Stimulated activated CD8-positive, alpha-beta memory T cell treated with anti-CD3 and anti-CD28 coated beads, Interleukin-12 subunit alpha, Interleukin-12 subunit beta, amount 100 ng/mL, for 1 hour (primary cell): ENCODE measurements around the gene BCL2A1.
A peak's percentile ranks its signal among the peaks of the same experiment; 100 is the strongest.
"Not testable (repeated sequence)": the region's sequence is repeated elsewhere in the genome, so short reads cannot be mapped to it uniquely, and the experiment has no call there.

Source experiments
- DNase-seq: peaks from one replicate; pipeline ENCODE4 v3.0.0-alpha.2; 2020; ENCODE audit warnings: low read depth

Gene BCL2A1

DNA sequence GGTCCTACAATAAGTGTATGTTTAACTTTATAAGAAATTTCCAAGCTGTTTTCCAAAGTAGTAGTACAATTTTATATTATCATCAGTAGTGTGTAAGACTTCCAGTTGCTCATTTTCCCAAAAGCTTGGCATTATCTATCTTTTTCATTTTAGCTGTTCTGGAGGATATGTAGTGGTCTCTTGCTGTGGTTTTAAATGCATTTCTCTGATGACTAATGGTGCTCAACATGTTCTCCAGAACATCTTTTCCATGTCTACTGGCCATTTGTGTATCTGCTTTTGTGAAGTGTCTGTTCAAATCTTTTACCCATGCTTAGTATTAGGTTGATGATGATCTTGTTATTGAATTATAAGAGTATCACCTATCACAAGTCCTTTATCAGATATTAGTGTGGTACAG lies 13.3 kb downstream of the BCL2A1 start:
- no peak for DNase-seq

DNA sequence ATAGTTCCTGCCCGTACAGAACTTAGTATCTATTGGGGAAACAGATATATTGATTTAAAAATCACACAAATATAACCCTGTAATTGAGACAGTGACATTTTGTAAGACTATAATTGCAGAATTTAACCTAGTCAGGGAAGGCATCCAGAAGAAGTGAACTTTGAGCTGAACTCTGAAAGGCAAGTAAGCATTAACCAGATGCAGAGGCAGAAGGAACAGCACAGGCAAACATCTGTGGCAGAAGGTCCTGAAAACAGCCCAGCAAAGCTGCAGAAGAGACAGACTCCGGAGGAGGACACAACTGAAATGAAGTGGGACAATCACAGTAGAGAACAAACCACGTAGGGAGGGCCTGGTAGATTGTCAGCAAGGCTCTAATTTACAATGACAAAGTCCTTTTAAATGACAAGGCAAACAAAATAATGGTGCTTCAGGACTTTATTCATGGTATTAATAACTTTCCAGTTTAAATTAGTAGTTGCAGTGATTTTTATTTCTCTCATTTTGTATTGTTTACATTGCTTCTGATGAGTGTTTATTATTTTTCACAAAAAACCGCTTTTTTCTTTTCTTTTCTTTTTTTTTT lies 14.5 kb downstream of the BCL2A1 start:
- DNase-seq = no peak

DNA sequence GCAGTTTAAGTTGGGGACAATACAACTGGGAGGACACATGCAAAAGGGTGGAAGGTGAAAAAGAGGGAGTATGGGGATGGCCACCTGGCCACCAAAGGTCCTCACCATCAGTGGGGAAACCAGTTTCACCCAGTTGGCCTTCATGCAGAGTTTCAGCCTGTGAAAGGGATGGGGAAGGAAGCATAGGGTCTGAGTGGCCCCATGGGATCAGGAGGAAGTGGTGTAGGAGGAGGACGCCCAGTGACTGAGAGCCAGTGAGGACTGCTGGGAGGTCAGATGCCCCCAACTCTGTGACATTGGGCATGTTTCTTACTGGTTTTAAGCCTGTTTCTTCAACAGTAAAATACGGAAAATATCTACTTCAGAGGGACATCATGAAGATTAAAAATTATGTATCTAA lies 16.3 kb downstream of the BCL2A1 start:
- DNase-seq = no peak

DNA sequence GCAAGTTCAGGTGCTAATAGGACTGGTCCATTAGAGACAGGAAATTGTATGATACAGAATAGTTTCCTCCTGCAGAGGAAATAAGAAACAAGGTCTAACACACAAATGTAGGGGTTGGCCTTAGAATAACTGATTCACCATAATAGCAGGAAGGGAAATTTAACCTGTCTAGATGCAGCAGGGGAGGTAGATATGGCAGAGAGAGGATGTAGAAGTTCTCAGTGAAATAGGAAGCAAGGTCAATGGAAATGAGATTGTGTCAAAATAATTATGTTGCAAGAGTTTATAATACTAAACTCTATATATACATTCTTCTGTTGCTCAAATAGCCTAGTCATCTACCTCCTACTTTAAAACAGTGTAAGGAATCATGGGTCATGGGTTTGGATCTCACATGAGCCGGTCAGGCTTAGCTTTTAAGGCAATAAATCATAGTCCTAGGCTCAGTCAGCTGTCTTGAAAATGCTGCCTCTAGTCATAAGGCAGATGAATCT lies 17.0 kb downstream of the BCL2A1 start:
- DNase-seq = no peak

DNA sequence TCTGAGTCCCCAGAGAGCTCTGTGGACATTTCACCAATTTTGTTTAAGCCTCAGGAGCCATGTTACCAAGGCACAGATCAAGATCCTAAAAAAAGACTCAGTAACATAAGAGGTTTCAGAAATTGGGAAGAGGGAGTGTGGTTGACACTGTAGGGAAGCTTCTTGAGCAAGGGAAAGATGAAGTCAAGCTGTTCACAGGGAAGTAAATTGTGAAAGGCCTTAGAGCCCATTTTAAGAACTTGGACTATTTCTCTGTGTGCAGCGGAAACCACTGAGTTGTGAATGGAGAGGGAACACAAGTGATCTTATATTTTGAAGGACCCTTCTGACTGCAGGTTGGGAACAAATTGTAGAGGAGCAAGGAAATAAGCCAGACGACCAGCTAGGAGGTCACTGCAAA lies 18.7 kb downstream of the BCL2A1 start:
- DNase-seq = no peak

DNA sequence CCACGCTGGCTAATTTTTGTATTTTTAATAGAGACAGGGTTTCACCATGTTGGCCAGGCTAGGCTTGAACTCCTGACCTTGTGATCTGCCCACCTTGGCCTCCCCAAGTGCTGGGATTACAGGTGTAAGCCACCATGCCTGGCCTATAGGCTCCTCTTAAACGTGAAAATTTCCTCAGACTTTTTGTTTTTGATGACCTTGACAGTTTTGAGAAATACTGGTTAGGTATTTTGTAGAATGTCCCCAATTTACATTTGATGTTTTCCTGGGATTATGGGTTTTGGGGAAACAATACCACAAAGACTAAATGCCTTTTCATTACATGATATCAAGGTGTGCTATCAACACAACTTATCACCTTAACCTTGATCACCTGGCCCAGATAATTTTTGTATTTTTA lies 20.7 kb downstream of the BCL2A1 start:
- DNase-seq = no peak

DNA sequence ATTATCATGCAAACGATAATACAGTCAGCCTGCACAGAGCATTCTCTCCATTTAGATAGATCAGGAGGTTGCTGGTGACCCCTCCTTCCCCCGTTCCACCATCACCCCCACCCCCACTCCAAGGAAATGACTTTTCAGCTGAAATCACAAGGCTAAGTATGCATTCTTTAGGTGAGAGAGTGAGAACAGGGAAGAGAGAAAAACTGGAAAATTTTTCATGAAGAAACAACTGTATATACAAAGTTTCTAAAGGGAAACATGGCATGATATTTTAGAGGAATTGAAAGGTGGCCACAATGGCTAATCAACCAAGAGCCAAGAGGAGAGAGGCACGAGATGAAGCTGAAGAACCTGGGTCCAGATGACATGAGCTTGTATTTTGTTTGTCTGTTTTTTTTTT lies 22.2 kb downstream of the BCL2A1 start:
- no peak for DNase-seq

DNA sequence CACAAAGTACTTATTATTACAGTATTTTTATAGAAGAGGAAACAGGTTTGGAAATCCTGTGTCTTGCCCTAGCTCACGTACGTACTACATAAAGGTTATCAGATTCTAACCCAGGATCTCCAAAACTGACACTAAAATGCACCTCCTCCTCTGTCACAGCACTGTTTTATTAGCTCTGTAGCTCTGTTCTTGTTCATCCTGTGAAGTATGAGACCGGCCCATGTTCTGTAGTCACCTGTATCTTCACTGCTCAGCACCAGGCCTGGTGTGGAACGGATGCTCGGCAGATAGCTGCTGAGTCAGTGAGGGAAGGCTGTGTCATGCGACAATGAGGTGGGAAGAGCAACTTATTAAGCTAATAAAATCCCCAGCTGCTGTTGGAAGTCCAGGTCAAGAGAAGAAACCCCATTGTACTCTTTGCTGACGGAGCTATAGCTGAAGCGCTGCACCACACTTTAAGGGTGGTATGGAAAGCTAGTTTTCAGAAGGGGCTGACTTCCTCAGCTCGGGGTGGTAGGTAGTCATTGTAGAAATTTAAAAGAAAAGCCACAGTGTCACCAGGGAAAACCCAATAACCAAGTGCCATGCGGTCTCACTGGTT lies 22.8 kb downstream of the BCL2A1 start:
- no peak for DNase-seq

DNA sequence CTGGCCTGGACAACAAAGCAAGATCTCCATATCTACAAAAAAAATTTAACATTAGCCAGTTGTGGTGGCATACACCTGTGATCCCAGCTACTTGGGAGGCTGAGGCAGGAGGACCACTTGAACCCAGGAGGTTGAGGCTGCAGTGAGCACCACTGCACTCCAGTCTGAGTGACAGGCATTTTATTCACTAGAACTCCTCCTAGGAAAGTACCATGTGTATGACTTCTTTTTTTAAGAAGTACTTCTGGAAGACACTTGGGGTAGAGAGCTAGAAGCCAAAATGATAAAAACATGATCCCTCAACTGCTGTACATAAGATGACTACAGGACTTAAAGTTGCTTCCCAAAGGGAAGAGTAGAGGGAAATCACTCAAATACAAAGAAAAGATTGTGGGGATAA lies 24.0 kb downstream of the BCL2A1 start:
- no peak for DNase-seq

DNA sequence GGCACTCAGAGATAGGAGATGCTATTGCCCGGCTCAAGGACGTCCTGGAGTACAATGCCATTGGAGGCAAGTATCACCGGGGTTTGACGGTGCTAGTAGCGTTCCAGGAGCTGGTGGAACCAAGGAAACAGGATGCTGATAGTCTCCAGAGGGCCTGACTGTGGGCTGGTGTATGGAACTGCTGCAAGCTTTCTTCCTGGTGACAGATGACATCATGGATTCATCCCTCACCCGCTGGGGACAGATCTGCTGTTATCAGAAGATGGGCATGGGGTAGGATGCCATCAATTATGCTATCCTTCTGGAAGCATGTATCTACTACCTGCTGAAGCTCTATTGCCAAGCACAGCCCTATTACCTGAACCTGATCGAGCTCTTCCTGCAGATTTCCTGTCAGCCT lies 26.4 kb downstream of the BCL2A1 start:
- DNase-seq = no peak

DNA sequence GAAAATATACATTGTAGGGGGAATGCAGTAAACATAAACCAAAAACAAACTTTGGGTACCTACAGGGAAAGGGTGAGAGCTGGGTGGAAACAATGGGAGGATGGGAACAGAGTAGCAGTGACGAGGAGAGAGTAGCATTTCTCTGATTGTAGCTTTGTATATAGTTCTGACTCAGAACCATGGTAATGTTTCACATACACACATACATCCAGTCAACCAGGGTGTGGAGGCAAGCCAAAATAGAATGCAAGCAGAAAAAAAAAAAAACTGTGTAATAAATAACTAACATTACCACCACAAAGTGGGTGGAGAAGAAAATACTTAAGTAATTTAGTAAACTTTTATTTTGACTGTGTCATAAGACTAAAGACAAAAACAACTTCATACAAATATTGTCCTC lies 27.2 kb downstream of the BCL2A1 start:
- DNase-seq = no peak

DNA sequence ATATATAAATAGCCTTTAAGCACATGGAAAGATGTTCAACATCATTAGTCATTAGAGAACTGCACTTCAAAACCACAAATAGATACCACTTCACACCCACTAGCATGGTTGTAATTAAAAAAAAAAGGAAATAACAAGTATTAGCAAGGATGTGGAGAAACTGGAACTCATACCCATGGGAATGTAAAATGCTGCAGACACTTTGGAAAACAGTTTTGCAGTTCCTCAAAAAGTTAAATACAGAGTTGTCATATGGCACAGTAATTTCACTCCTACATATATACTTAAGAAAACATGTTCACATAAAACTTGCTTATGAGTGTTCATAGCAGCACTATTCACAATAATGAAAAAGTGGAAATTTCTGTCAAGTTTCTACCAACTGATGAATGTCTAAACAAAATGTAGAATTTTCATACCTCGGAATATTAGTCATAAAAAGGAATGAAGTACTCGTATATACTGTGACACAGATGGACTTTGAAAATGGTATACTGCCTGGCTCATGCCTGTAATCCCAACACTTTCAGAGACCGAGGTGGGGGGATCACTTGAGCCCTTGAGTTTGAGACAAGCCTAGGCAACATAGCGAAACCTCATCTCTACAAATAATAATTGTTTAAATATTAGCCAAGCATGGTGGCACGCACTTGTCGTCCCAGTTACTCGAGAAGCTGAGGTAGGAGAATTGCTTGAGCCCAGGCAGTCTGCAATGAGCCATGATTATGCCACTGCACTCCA lies 28.1 kb downstream of the BCL2A1 start:
- no peak for DNase-seq

DNA sequence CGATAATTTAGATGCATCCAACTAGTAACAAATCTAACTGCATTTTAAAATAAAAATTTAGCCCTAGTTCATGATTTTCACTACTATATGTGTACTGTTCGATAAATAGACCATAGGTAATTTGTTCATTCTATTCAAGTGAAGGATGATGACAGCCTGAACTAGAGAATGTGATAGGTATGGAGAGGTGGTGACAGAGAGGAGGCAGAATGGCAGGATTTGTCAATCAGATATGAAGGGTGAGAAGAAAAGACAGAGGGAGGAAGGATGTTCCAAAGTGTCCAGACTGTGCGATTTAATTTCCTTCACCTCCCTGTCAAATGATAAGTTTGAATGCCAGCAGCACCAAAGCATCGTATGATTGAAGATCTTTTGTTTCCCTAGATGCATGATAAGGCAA lies 31.6 kb downstream of the BCL2A1 start:
- DNase-seq = no peak

DNA sequence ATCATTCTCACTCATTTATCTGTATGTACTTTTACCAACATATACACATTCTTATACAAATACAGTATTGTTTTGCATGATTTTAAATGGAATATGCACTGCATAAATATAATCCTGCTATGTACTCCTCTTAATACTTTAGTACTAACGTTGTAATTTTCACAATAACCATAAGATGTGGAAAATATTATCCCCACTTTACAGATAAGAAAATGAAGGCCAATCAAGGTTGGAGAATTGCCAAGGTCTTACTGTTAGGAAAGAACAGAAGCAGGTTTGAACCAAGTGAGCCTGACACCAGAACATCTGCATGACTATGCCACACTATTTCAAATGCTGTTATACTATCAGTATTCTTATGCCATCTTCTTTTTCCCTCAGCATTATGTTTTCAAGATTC lies 32.9 kb downstream of the BCL2A1 start:
- DNase-seq = no peak

DNA sequence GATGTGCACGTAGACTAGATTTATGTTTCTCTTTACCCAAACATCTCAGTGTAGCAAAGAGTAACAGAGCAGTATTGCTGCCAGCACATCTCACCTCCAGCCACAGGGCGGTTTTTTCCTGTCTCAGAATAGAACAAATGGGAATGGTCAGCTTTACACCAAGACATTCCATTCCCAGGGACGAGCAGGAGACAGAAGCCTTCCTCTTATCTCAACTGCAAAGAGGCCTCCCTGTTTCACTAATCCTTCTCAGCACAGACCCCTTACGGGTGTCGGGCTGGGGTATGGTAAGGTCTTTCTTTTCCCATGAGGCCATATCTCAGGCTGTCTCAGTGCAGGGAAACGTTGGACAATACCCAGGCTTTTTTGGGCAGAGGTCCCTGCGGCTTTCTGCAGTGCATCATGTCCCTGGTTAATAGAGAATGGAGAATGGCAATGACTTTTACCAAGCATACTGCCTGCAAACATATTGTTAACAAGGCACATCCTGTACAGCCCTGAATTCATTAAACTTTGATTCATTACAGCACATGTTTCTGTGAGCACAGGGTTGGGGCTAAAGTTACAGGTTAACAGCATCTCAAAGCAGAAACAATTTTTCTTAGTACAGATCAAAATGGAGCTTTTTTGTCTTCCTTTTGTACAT lies 35.3 kb downstream of the BCL2A1 start:
- DNase-seq = not testable (repeated sequence)

DNA sequence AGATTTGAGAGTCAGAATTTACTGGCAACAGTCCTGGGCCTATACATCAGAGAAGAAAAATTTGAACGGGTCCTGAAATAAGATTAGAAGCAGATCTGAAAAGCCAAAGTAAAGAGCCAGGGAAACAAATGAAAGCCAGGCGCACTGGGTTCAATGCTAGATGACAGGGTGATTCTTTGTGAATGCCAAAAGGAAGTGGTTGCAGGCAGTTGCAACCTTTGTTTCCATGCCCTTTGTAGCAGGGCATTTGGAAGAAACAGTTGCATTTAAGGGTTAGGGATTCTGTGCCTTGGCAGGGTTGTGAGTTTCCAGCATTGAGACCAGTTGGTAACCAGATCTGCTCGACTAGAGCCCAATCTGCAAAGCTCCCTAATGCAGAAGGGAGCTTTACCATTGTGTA lies 37.8 kb downstream of the BCL2A1 start:
- no peak for DNase-seq

DNA sequence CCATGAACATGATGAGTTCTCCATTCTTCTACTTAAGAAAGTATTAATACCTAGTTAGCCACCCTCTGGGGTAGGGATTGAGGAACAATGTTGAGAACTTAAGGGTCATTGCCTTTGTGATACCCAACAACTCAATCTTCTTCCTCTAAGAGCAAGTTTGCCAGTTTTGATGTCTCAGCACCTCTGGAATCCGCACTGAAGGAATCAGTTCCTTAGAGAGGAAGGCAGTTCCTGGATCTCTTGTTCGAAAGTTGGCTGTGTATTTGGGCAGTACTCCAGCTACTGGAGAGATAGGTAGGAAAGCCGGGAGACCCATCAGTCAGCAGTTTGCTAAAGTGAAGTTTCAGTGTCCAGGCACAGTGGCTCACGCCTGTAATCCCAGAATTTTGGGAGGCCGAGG lies 38.5 kb downstream of the BCL2A1 start:
- no peak for DNase-seq

DNA sequence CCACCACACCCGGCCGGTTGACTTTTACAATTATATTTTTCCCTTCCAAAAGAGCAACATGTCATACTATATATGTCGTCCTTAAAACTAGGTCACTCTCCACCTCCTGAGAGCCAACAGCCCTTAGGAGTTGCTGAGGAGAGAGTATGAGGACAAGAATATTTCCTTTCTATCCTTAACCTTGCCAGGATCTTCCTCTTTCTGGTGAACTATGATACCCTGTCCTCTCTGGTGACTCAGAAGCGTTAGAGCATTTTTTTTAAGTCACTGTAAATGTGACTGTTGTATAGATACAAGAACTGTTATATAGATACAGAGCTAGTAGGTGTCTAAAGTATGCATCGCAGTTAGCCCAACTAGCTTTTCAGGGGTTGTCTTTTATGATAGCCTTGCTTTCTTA lies 40.5 kb downstream of the BCL2A1 start:
- DNase-seq = no peak

DNA sequence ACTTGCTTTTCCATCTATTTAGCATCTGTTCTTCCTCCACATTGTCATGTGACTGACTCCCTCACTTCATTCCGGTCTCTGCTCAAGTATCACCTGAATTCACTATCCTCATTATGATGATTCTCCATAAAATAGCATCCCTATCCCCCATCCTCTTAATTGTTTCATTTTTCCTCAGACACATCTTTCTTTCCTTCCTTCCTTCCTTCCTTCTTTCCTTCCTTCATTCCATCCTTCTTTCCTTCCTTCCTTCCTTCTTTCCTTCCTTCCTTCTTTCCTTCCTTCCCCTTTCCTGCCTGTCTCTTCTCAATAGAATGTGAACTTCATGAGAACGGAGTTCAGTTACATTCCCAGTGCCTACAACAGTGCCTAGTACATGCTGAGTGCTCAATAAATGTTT lies 41.6 kb downstream of the BCL2A1 start:
- no peak for DNase-seq

DNA sequence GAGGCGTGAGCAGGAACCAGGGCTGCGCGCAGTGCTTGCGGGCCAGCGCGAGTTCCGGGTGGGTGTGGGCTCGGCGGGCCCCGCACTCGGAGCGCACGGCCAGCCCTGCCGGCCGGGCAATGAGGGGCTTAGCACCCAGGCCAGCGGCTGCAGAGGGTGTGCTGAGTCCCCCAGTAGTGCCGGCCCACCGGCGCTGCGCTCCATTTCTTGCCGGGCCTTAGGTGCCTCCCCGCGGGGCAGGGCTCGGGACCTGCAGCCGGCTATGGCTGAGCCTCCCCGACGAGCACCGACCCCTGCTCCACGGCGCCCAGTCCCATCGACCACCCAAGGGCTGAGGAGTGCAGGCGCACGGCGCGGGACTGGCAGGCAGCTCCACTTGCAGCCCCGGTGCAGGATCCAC lies 44.9 kb downstream of the BCL2A1 start:
- not testable (repeated sequence) for DNase-seq

DNA sequence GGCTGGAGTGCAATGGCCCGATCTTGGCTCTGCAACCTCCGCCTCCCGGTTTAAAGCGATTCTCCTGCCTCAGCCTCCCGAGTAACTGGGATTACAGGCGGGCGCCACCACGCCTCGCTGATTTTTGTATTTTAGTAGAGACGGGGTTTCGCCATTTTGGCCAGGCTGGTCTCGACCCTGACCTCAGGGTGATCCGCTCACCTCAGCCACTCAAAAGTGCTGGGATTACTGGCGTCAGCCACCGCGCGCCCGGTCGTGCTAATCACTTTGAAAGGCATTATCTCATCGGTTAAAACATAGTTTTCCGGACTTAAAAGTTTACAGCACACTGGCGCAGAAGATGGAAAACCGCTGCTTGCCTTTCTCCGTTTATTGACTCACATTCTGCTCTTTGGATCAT lies 46.6 kb downstream of the BCL2A1 start:
- no peak for DNase-seq

DNA sequence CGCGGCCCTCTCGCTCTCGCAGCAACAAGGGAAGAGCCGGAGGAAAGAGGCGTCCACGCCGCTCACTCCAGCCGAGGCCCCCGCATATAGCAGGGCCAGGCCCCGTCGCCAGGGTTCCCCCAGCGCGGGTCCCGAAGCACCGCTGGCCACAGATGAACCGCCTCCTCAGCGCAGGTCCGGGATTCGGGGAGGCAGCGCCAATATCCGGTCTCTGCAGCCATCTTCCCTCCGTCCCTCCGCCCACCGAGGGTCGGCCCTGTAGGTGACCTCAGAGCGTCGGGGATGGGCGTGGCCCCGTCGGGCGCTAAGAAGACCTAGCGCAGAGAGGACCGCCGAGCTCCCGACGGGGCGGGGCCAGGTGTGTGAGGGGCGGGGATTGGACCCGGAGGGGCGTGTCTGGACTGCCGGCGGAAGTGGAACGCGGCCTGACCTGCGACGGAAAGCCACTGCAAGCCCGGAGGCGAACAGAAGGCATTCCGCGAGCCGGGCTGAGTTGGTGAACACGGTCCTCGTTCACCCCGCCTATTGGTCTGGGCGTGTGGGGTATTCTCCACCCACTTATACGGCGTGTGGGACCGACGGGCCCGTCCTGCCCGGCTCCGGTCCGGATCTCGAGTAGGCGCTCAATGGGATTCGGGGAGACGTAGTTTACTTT lies 47.4 kb downstream of the BCL2A1 start:
- DNase-seq = peak; percentile 94

DNA sequence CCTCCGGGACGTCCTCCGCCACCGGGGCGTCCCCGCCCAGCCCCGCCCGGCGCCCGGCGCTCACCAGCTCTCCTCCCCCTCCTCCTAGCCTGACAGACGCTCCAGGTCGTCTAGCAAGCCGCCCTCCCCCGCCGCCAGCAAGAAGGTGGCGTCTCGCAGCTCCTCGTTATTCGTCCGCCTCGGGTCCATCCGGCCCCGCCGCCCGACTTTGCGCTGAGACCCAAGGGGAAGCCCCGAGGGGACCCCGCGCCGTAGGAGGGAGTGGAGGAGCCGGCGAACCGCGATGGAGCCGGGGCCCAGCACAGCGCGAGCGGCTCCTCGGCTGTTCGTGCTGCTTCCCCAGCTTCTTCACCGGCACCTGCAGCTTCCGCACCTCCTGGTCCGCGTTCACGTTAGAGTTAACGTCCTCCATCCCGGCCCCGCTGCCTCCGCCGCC lies 47.9 kb downstream of the BCL2A1 start:
- peak; percentile 32 for DNase-seq
